Occipital lobe (tissue), 2 donors: Measurements from ENCODE around the gene TDRD10. TPM values are rescaled to one million over a fixed set of nuclear protein-coding genes. Genes with fewer than 3 reads are reported as not detected.
A peak's percentile ranks its signal among the peaks of the same experiment; 100 is the strongest.
"Not testable (repeated sequence)": the region's sequence is repeated elsewhere in the genome, so short reads cannot be mapped to it uniquely, and the experiment has no call there.

Experiments
- DNase-seq: peaks from one replicate; lab custom pipeline; 2025; lab: John Stamatoyannopoulos, UW
- total RNA-seq: library from RNA; depleted of rRNA; stranded (reverse); fragments of >200 nt; gene quantifications from one replicate; pipeline ENCODE4 v1.2.3, GENCODE V29; 2014

The TDRD10 gene
- total RNA-seq, 1 donor from 2014 or later, result 0.16 TPM

GRCh38 chr1:154478639-154479038 is 23.4 kb upstream of the TDRD10 start:
- no peak for DNase-seq

GRCh38 chr1:154479764-154480421 is 22.1 kb upstream of the TDRD10 start:
- peak; percentile 49 for DNase-seq

GRCh38 chr1:154481053-154481452 is 21.0 kb upstream of the TDRD10 start:
- no peak for DNase-seq

GRCh38 chr1:154483941-154484803 is 17.8 kb upstream of the TDRD10 start:
- no peak for DNase-seq

GRCh38 chr1:154485106-154485505 is 16.9 kb upstream of the TDRD10 start:
- no peak for DNase-seq

- DNase-seq, result no peak
Observed at GRCh38 chr1:154485910-154486496, 16.0 kb upstream of the TDRD10 start.

- DNase-seq, result not testable (repeated sequence)
Observed at GRCh38 chr1:154486756-154487155, 15.3 kb upstream of the TDRD10 start.

- no peak for DNase-seq
Observed at GRCh38 chr1:154488922-154489321, 13.1 kb upstream of the TDRD10 start.

- DNase-seq, result no peak
Observed at GRCh38 chr1:154489695-154490274, 12.2 kb upstream of the TDRD10 start.

GRCh38 chr1:154490317-154490716 is 11.7 kb upstream of the TDRD10 start:
- DNase-seq, result no peak

GRCh38 chr1:154492115-154492514 is 9.9 kb upstream of the TDRD10 start:
- no peak for DNase-seq

GRCh38 chr1:154493276-154493675 is 8.7 kb upstream of the TDRD10 start:
- no peak for DNase-seq

GRCh38 chr1:154495496-154496273 is 6.3 kb upstream of the TDRD10 start:
- no peak for DNase-seq

GRCh38 chr1:154496383-154496782 is 5.6 kb upstream of the TDRD10 start:
- no peak for DNase-seq

- DNase-seq, result no peak
Observed at GRCh38 chr1:154497026-154497806, 4.8 kb upstream of the TDRD10 start.

GRCh38 chr1:154499446-154499845 is 2.6 kb upstream of the TDRD10 start:
- no peak for DNase-seq

GRCh38 chr1:154500533-154500932 is 1.5 kb upstream of the TDRD10 start:
- DNase-seq, result no peak

- no peak for DNase-seq
Observed at GRCh38 chr1:154501423-154502065, 475 bp upstream of the TDRD10 start.

- DNase-seq, result no peak
Observed at GRCh38 chr1:154502744-154503115, 711 bp downstream of the TDRD10 start.

GRCh38 chr1:154503898-154504297 is 1.9 kb downstream of the TDRD10 start:
- DNase-seq, result no peak
